ENCODE data around the gene HSD17B7.

- no peak for TF ChIP-seq TAF1 (IDR thresholded peaks at IDR 0.05; ENCODE audit: low read depth, low read length)
- no peak for TF ChIP-seq POLR2AphosphoS5 (IDR thresholded peaks at IDR 0.05; ENCODE audit: low read depth, low read length)
- TF ChIP-seq POLR2A (IDR thresholded peaks at IDR 0.05; ENCODE audit: low read depth, low read length), result no peak
These were observed 7.8 kb upstream of the HSD17B7 start for GRCh38 chr1:162782671-162783070.

Data from GM12891 (cell line).